Esophagus squamous epithelium (tissue), 5 donors: ENCODE results near the gene SH3PXD2B. TPM values are rescaled to one million over a fixed set of nuclear protein-coding genes. Genes with fewer than 3 reads are reported as not detected.

Experiments
- DNase-seq: peaks from one replicate; lab custom pipeline; 2025; lab: John Stamatoyannopoulos, UW
- H3K27ac ChIP-seq, 4 donors: fragments of 200-600 bp; sonication (generic); one replicate each; pipeline ENCODE4 v1.5.1; 2016 to 2019; ENCODE audit warnings: mild to moderate bottlenecking in 1 of 4
- H3K27me3 ChIP-seq, 4 donors: fragments of 200-600 bp; sonication (generic); 1 replicate in 3 of 4; 2 replicates in 1 of 4; pipeline versions ENCODE4 v1.5.1 to v1.6.0; 2017 to 2021; ENCODE audit warnings: antibody characterized with exemption in 1 of 4
- H3K36me3 ChIP-seq, 3 donors: fragments of 200-600 bp; sonication (generic); one replicate each; pipeline ENCODE4 v1.5.1; 2016 to 2019
- H3K4me1 ChIP-seq, 3 donors: fragments of 200-600 bp; sonication (generic); one replicate each; pipeline ENCODE4 v1.5.1; 2017 to 2019
- H3K4me3 ChIP-seq, 4 donors: fragments of 200-600 bp; sonication (generic); 1 replicate in 3 of 4; 2 replicates in 1 of 4; pipeline ENCODE4 v1.5.1; 2016 to 2019; ENCODE audit warnings: mild to moderate bottlenecking in 2 of 4, moderate library complexity in 1 of 4
- H3K9me3 ChIP-seq, 3 donors: fragments of 200-600 bp; sonication (generic); one replicate each; pipeline ENCODE4 v1.5.1; 2016 to 2019
- POLR2A ChIP-seq, 4 donors: fragments of 450-650 bp; IDR thresholded peaks; one replicate each; pipeline ENCODE4 v1.6.1; 2017; ENCODE audit warnings: antibody characterized with exemption in 4 of 4, mild to moderate bottlenecking in 4 of 4, moderate library complexity in 3 of 4
- WGBS, 2 donors: methylation state at CpG; one replicate each; pipeline ENCODE4 v1.1.5; 2018; 5-methylcytosine and 5-hydroxymethylcytosine counted together
- intact Hi-C: fragments of 100-400 bp; cut with DNase I; formaldehyde crosslinking; loops from one replicate; pipeline ENCODE4 v1.15.0; 2022
- total RNA-seq, 4 donors: library from RNA; depleted of rRNA; stranded (reverse); fragments of >200 nt; gene quantifications; one replicate each; pipeline ENCODE4 v1.1.0, GENCODE V29; 2016
- TF ChIP-seq, protein P1 (sequence below), 6 experiments: fragments of 450-650 bp in 4 of 6; fragments of 200-600 bp in 2 of 6; sonication (generic) in 2 of 6; IDR thresholded peaks; one replicate each; pipeline ENCODE4 v1.5.1; 2016 to 2019; ENCODE audit warnings: antibody characterized with exemption in 6 of 6, mild to moderate bottlenecking in 4 of 6, moderate library complexity in 4 of 6
- donor health status: DM: yes; HTN: yes; CAD: no.

Gene SH3PXD2B
- total RNA-seq, 4 donors from 2014 or later, result 7.1 to 22.1 (median 13.8) TPM

DNA sequence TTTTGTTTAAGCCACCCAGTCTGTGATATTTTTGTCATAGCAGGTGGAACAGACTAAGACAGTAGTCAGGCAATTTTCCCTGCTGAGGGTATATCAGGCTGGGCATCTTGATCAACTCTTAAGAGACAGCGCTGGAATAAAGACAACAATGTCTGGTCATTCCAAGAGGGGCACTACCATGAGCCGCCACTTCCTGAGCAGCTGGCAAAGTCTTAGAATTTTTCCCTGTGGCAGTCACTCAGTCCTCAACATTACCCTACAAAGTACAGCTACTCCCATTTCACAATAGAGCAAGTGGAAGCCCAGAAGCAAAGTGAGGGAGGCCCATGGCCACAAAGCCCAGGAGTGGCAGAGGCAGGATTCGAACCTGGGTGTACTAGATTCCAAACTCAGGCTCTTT lies 74.8 kb downstream of the SH3PXD2B start:
- no peak overlapping the region for H3K4me3 ChIP-seq
- intact Hi-C loops, result no loop called here
- 59 to 81% methylated on average over 3 of the region's 3 CpGs for WGBS, 2 donors
- peaks cover 0 to 60% (median 0%) of the 10 kb centered on the region in 3 donors for H3K36me3 ChIP-seq
- H3K4me1 ChIP-seq, result peaks cover 0 to 28% (median 9%) of the 10 kb centered on the region in 3 donors
- TF ChIP-seq, protein P1, sequence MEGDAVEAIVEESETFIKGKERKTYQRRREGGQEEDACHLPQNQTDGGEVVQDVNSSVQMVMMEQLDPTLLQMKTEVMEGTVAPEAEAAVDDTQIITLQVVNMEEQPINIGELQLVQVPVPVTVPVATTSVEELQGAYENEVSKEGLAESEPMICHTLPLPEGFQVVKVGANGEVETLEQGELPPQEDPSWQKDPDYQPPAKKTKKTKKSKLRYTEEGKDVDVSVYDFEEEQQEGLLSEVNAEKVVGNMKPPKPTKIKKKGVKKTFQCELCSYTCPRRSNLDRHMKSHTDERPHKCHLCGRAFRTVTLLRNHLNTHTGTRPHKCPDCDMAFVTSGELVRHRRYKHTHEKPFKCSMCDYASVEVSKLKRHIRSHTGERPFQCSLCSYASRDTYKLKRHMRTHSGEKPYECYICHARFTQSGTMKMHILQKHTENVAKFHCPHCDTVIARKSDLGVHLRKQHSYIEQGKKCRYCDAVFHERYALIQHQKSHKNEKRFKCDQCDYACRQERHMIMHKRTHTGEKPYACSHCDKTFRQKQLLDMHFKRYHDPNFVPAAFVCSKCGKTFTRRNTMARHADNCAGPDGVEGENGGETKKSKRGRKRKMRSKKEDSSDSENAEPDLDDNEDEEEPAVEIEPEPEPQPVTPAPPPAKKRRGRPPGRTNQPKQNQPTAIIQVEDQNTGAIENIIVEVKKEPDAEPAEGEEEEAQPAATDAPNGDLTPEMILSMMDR (IDR thresholded peaks at IDR 0.05), result no peak
- no peak for TF ChIP-seq POLR2A (IDR thresholded peaks at IDR 0.05)
- no peaks in the 10 kb centered on the region for H3K27me3 ChIP-seq
- DNase-seq, result no peak
- no peak overlapping the region for H3K27ac ChIP-seq
- H3K9me3 ChIP-seq, result no peaks in the 10 kb centered on the region

DNA sequence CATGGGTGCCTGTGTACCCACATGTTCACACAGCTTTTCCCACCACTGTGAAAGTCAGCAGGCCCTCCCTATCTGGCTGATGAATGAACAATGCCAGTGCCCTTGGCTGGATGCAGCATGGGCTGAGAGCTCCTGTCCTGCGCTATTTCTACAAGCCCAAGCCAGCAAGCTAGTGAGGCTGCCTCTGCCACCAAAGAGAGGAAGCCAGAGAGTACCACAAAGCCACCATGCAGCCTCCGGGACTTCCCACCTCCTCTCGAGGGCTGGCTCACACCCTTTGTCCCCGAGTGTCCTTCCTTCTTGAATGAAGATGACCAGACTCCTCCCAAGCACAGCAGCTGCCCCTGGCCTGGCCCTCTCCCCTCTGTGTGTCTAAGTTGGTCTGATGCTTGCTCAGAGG lies 76.5 kb downstream of the SH3PXD2B start:
- peaks cover 0 to 66% (median 0%) of the 10 kb centered on the region in 3 donors for H3K36me3 ChIP-seq

DNA sequence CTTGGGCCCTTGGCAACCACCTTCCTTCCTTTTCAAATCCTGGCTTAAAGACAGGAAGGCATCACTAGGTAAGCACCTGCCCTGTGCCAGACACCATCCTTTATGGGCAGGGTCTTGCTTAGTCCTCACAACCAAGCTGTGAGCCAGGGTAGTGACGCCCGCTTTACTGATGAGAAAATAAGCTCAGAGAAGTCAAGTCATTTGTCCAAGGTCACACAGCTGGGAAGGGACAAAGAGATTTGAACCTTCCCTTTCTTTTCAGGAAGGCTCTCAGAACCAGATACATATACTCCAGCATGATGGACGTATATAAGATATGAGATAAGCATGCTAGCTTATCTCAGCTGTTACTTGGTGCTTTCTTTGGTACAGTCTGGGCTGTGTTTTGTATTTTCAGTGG lies 76.9 kb downstream of the SH3PXD2B start:
- Histone ChIP-seq H3K36me3 (peaks cover 0 to 70% (median 0%) of the 10 kb centered on the region in 3 donors), H3K4me1 (peaks cover 0 to 14% (median 4%) of the 10 kb centered on the region in 3 donors), H3K27ac (no peak overlapping the region), H3K4me3 (no peak overlapping the region), H3K27me3 (no peaks in the 10 kb centered on the region), H3K9me3 (no peaks in the 10 kb centered on the region)
- intact Hi-C loops, result no loop called here
- DNase-seq, result no peak
- TF ChIP-seq, protein P1 (IDR thresholded peaks at IDR 0.05), result no peak
- no peak for TF ChIP-seq POLR2A (IDR thresholded peaks at IDR 0.05)
- 93 to 94% methylated on average over 1 to 3 of the region's 3 CpGs for WGBS, 2 donors

More for the DNA sequence above, 76.5 kb downstream of the SH3PXD2B start:
- Histone ChIP-seq H3K4me3 (no peak overlapping the region), H3K27me3 (no peaks in the 10 kb centered on the region), H3K4me1 (peaks cover 0 to 16% (median 4%) of the 10 kb centered on the region in 3 donors), H3K27ac (no peak overlapping the region), H3K9me3 (no peaks in the 10 kb centered on the region)
- intact Hi-C loops, result no loop called here
- TF ChIP-seq, protein P1 (IDR thresholded peaks at IDR 0.05), result no peak
- no peak for TF ChIP-seq POLR2A (IDR thresholded peaks at IDR 0.05)
- no peak for DNase-seq
- WGBS, 2 donors, result 78 to 84% methylated on average over 4 of the region's 4 CpGs

GRCh38 chr5:172374783-172375182 lies 79.5 kb downstream of the SH3PXD2B start:
- peaks cover 0 to 11% (median 0%) of the 10 kb centered on the region in 3 donors for H3K9me3 ChIP-seq
- TF ChIP-seq, protein P1 (IDR thresholded peaks at IDR 0.05), result no peak
- TF ChIP-seq POLR2A (IDR thresholded peaks at IDR 0.05), result no peak
- H3K4me3 ChIP-seq, result no peak overlapping the region
- no peaks in the 10 kb centered on the region for H3K4me1 ChIP-seq
- intact Hi-C loops, result no loop called here
- no peak overlapping the region for H3K27ac ChIP-seq
- WGBS, 2 donors, result 85 to 96% methylated on average over 6 of the region's 6 CpGs
- H3K27me3 ChIP-seq, result no peaks in the 10 kb centered on the region
- peaks cover 0 to 56% (median 9%) of the 10 kb centered on the region in 3 donors for H3K36me3 ChIP-seq
- DNase-seq, result no peak

DNA sequence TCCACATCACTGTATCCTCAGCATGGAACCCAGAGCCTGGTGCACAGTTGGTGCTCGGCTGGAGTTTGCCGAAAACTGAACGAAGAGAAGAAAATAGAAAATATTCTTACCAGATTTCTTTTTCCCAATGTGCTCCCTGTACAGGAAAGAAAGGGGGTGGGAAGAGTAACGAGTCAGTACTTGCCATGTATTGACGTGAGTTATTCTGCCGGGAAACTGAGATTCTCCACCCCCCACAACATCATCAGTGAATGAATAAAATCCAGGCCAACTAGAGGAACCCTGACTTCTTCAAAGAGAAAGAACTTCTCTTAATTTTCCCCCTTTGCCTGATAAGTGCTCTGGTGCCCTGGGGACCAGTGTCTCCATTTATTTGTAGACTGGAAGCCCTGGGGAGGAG lies 80.6 kb downstream of the SH3PXD2B start:
- H3K27ac ChIP-seq, result no peak overlapping the region
- peaks cover 0 to 54% (median 9%) of the 10 kb centered on the region in 3 donors for H3K36me3 ChIP-seq
- peaks cover 0 to 11% (median 0%) of the 10 kb centered on the region in 3 donors for H3K9me3 ChIP-seq
- WGBS, 2 donors, result 63 to 81% methylated on average over 5 to 6 of the region's 6 CpGs
- intact Hi-C loops, result no loop called here
- no peaks in the 10 kb centered on the region for H3K27me3 ChIP-seq
- no peak overlapping the region for H3K4me3 ChIP-seq
- TF ChIP-seq POLR2A (IDR thresholded peaks at IDR 0.05), result no peak
- TF ChIP-seq, protein P1 (IDR thresholded peaks at IDR 0.05), result no peak
- no peak for DNase-seq
- H3K4me1 ChIP-seq, result no peaks in the 10 kb centered on the region
